ENCODE data around the gene ABCC3.

Gene ABCC3

DNA sequence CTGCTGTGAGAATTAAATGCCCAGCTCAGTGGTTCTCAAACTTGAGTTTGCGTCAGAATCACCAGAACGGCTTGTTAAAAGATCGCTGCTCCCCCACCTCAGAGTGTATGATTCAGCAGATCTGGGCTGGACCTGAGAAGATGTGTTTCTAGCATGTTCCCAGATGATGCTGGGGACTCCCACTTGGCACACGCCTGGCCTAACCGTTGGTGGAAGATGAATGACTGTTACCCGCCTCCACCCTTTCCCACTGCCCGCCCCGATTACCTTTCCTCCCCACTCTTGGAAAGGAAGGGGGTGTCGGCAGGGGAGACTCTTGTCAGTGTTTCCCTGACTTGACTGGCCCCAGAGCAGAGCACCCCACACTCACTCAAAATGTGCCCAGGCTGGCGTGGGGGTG, 29.3 kb upstream of the ABCC3 start:
- no peak for DNase-seq

- no peak for DNase-seq
Measured at GRCh38 chr17:50607522-50608175, 27.0 kb upstream of the ABCC3 start.

DNA sequence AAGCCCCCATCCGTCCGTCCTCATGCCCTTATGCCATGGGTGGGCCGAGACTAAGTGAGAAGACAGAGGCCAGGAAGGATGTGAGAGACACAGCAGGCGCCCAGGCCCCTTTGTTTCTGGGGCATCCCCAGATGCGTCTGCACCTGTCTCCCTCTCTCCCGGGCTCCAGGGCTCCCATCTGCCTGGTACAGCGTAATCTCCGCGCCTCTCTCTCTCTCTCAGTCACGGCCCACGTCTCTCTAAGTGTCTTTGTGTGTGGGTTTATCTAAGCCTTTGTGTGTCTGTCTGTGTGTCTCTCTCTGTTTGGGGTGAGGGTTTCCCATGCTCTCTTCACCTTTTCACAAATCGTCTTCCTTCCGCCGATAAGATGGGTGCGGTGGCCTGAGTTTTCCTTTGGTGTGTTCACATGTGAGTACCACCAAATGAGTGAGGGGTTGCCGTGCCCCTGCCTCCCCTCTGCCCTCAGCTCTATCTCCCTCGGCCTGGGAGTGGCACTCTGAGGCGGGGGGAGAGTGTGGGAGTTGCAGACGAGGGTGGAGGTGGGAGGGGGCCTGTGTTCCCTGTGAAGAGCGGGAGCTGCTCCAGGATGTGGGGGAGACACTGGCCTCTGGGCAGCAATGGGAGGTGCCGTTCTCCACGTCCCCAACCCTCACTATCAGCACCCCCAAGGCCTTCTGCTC, 25.8 kb upstream of the ABCC3 start:
- peak; percentile 97 for DNase-seq

GRCh38 chr17:50609380-50610074, 25.2 kb upstream of the ABCC3 start:
- peak; percentile 78 for DNase-seq

DNA sequence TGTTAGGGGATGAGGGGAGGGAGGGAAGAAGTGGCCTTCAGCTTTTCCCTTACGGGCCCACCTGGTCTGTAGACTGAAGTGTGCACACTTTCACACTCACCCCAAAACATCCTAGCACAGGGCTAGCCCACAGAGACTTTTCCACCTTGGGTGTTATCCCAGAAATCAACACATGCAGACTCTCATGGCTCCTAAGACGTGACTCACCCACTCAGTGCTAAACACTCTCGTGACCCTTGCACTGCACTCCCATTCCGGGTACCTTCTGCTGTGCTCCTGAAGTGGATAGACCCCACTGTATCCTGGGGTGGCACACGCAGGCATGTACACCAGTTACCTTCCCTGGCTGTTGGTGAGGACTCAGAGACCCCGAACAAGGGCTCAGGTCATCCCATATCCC, 23.0 kb upstream of the ABCC3 start:
- no peak for DNase-seq

DNA sequence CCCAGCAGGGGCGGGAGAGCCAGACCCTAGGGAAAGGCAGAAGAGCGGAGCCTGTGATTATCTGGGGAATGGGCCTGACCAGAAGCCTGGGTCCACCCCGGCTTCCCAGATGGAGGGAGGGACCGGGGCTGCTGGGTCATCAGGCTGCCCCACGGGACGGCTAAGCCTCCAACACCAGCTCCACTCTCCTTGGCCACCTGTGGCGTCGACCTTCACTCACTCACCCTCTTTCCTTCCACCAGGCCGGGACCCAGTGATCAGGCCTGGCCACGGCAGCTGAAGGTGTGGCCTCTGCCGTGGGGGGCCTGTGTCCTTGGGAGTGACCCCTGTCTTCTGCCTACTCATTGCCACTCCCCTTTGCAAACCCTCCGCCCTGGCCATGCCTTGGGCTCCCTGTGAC, 22.4 kb upstream of the ABCC3 start:
- no peak for DNase-seq

DNA sequence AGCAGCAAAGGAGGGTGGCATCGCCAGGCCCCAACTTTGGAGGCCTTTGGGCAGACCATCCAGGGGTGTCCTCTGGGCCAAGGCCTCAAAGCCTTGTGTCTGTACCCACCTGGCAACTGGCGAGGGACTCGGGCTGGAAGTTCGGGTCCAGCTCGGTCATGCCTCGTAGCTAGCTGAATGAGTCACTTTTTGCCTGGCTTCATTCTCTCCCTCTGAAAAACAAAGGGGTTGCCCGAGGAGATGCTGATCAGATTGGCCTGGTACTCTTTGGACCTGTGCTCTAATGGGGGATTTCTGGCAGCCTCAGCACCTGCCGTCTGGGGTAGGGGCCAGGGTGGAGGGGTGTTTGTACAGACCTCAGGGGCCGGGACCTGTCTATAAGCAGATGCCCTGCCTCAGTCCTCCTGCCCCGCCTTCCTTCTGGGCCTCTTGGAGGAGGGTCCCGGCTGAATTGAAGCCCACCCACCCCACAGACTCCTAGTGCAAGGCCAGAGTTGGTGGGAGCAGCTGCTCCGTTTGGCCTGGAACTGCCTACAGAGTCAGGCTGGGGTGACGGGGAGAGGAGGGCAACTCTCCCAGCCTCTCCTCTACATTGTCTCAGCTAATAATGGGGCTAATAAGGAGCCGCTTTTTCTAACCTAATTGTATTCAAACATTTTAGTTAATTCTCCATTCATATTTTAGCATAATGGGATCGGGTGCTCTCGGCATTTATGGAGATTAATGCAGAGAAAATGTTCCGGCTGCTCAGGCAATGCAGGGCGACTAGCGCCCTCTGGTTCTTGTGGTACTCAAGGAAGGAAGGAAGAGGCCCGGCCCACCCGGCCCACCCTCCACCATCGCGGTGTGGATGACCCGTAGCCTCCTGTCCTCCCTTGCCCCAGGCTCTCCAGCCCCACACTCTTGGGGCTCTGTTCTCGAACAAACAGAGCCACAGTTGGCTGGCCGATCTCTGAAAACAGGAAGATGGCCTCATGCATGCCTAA, 21.4 kb upstream of the ABCC3 start:
- DNase-seq, result no peak

DNA sequence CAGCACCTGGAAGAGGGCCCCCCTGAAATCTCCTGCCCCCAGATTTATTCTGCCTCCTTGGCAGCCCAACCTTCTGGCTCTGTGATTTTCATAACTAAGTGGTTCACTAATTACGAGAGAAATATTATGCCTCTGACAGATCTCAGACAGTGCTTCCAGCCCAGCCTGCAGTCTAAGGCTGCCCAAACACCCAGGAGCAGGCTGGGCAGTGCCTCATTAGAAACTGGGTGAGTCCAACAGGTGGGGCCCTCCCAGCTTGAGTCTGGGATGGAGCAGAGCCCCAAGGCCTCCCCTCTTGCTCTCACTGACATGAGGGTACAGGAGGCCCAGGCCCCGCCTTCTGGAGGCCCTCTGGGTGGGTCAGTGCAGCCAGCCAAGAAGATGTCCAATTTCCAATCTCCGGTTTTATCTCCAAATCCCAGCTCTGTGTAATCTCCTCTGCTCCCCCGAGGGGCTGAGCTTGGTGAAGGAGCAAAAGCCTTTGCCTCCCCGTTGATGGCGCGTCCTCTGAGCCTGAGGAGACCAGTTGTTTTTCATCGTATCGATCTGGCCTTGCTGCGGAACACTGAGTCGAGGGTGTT, 20.1 kb upstream of the ABCC3 start:
- DNase-seq, result no peak

DNA sequence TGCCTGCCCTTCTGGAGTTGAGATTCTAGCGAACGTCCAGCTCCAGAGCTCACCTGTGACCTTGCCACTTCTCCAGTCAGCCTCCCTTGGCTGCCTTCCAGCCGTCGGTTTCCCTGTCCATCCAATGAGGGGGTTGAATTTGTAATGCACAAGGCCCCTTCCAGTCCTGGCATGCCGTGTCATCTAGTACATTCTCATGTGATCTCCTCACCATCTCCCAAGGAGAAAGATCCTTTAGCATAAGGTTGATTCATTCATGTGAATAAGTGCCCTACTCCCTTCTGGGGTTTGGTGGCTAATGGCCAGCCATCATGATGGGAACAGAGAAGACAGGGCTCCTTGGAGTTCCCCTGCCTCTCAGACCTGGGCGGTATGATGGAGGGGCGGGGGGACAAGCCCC, 18.9 kb upstream of the ABCC3 start:
- DNase-seq, result no peak

- DNase-seq, result no peak
Measured at GRCh38 chr17:50618300-50618699, 16.4 kb upstream of the ABCC3 start.

DNA sequence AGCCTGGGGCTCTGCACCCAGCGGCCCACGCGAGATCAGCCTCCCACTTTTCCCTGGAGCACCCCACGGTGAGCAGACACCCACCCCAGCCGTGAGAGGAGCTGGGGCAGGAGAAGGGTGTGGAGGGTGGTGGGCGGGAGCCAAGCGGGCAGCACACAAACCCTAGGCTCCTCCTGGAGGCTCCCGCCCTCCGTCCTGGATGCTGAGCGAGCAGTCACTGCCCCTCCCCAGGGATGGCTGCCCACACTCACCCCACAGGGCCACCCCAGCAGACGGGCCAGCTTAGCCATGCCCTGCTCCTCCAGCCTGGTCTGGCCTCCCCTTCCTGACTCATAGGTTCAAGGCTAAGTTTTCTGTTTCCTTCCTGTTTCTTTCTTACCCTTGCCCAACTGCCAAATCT, 15.7 kb upstream of the ABCC3 start:
- no peak for DNase-seq

GRCh38 chr17:50619489-50619888, 15.2 kb upstream of the ABCC3 start:
- DNase-seq, result no peak

- DNase-seq, result no peak
Measured at GRCh38 chr17:50620237-50620636, 14.4 kb upstream of the ABCC3 start.

DNA sequence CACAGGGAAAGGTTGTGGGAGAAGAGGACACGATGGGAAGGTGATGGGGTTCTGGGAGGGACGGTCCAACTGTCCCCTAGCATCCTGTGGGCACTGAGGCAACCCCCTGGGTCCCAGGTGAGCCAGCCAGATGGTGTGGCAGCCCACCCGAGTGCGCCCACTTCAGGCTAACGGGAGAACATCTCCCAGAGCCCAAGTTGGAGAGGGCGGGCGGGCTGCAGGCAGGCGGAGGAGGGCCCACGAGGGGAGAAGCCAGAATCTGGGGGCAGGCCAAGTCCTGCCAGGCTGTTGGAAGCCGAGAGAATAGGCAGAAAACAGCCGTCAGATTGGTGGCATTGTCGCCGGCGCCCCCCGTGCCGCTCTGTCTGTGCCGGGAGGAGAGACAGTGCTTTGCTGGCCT, 13.8 kb upstream of the ABCC3 start:
- peak; percentile 75 for DNase-seq

- DNase-seq, result peak; percentile 93
Measured at GRCh38 chr17:50621574-50622031, 13.1 kb upstream of the ABCC3 start.

GRCh38 chr17:50624321-50624934, 10.3 kb upstream of the ABCC3 start:
- DNase-seq, result peak; percentile 37

- no peak for DNase-seq
Measured at GRCh38 chr17:50625032-50625871, 9.4 kb upstream of the ABCC3 start.

GRCh38 chr17:50626037-50626574, 8.6 kb upstream of the ABCC3 start:
- peak; percentile 93 for DNase-seq

GRCh38 chr17:50627036-50627781, 7.5 kb upstream of the ABCC3 start:
- DNase-seq, result no peak
